ENCODE data around the gene FAM200A.
A peak's percentile ranks its signal among the peaks of the same experiment; 100 is the strongest.
"Not testable (repeated sequence)": the region's sequence is repeated elsewhere in the genome, so short reads cannot be mapped to it uniquely, and the experiment has no call there.

The FAM200A gene

GRCh38 chr7:99558306-99559174 lies 6.6 kb upstream of the FAM200A start, which contains the start of gene ZNF655:
ZNF655 (plus strand) TSS chr7:99558642; CDS start chr7:99560560, 1,918 bp downstream.
- peak; percentile 95 for DNase-seq

- no peak for DNase-seq
Measured at GRCh38 chr7:99557940-99558305, 6.0 kb upstream of the FAM200A start.

- no peak for DNase-seq
Measured at GRCh38 chr7:99557196-99557607, 5.3 kb upstream of the FAM200A start.

GRCh38 chr7:99554939-99555338 lies 3.0 kb upstream of the FAM200A start:
- no peak for DNase-seq

GRCh38 chr7:99553039-99553438 lies 1.1 kb upstream of the FAM200A start:
- no peak for DNase-seq

GRCh38 chr7:99551334-99551733 lies 580 bp downstream of the FAM200A start:
- no peak for DNase-seq

- DNase-seq = not testable (repeated sequence)
Measured at GRCh38 chr7:99549545-99549944, 2.4 kb downstream of the FAM200A start.

- DNase-seq = not testable (repeated sequence)
Measured at GRCh38 chr7:99545308-99545707, 6.6 kb downstream of the FAM200A start.

- no peak for DNase-seq
Measured at GRCh38 chr7:99543916-99544315, 8.0 kb downstream of the FAM200A start.

GRCh38 chr7:99543081-99543671 lies 8.7 kb downstream of the FAM200A start:
- DNase-seq = no peak

GRCh38 chr7:99541212-99541611 lies 10.7 kb downstream of the FAM200A start:
- DNase-seq = no peak

GRCh38 chr7:99540542-99540941 lies 11.4 kb downstream of the FAM200A start:
- DNase-seq = no peak

- DNase-seq = no peak
Measured at GRCh38 chr7:99539213-99539811, 12.6 kb downstream of the FAM200A start.

- no peak for DNase-seq
Measured at GRCh38 chr7:99535667-99536066, 16.2 kb downstream of the FAM200A start.

- DNase-seq = no peak
Measured at GRCh38 chr7:99531354-99531765, 20.6 kb downstream of the FAM200A start.

GRCh38 chr7:99525713-99526440 lies 26.0 kb downstream of the FAM200A start:
- DNase-seq = peak; percentile 25

GRCh38 chr7:99521399-99521798 lies 30.5 kb downstream of the FAM200A start:
- no peak for DNase-seq

GRCh38 chr7:99514050-99514449 lies 37.9 kb downstream of the FAM200A start:
- no peak for DNase-seq

GRCh38 chr7:99505324-99505662 lies 46.6 kb downstream of the FAM200A start:
- no peak for DNase-seq

GRCh38 chr7:99504603-99505323 lies 47.2 kb downstream of the FAM200A start, which contains the start of gene ZKSCAN5:
ZKSCAN5 (plus strand) TSS chr7:99504662; CDS start chr7:99506045, 1,383 bp downstream.
- DNase-seq = peak; percentile 97

GRCh38 chr7:99504281-99504602 lies 47.7 kb downstream of the FAM200A start:
- DNase-seq = no peak

- DNase-seq = peak; percentile 24
Measured at GRCh38 chr7:99501236-99501635, 50.7 kb downstream of the FAM200A start.

- DNase-seq = no peak
Measured at GRCh38 chr7:99500637-99501009, 51.3 kb downstream of the FAM200A start.

All from CD4-positive, alpha-beta T cell treated with Interleukin-10 for 1 hour (primary cell).